ENCODE data around the gene SSBP1. TPM values are rescaled to one million over a fixed set of nuclear protein-coding genes. Genes with fewer than 3 reads are reported as not detected.

Gene SSBP1
- total RNA-seq, 4 donors from 2014 or later = 105 to 122 (median 114) TPM

GRCh38 chr7:141722529-141722928 is 15.6 kb upstream of the SSBP1 start:
- 91% methylated on average over 2 of the region's 2 CpGs for WGBS
- Histone ChIP-seq H3K4me3 (no peak overlapping the region), H3K27me3 (no peaks in the 10 kb centered on the region), H3K4me1 (no peaks in the 10 kb centered on the region), H3K27ac (replicated peaks in 1 of 4) (no peak overlapping the region), H3K36me3 (no peaks in the 10 kb centered on the region), H3K9me3 (no peaks in the 10 kb centered on the region)
- TF ChIP-seq POLR2A (IDR thresholded peaks at IDR 0.05; ENCODE audit: low read depth) (no peak), EP300 (IDR thresholded peaks at IDR 0.05) (no peak), CTCF (IDR thresholded peaks at IDR 0.05) (no peak), POLR2AphosphoS5 (IDR thresholded peaks at IDR 0.05) (no peak)
- intact Hi-C loops (cut with DNase I) = no loop called here
- no peak for DNase-seq (ENCODE audit: extremely low spot score)

DNA sequence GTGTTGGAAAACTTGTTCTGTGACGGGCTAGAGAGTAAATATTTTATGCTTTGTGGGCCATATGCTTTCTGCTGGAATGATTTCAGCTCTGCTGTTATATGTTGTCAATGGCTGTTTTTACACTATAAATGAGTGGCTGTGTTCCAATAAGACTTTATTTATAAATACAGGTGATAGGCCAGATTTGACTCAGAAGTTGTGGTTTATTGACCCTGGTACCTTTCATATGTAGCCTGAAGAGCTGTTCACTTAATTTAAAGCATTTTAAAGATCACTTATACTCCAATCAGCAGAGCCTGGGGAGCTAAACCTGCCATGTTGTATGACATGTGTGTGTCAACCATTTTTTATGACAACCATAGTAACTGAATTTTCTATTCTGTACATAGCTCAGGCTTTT is 9.1 kb upstream of the SSBP1 start:
- intact Hi-C loops (cut with DNase I) = no loop called here

DNA sequence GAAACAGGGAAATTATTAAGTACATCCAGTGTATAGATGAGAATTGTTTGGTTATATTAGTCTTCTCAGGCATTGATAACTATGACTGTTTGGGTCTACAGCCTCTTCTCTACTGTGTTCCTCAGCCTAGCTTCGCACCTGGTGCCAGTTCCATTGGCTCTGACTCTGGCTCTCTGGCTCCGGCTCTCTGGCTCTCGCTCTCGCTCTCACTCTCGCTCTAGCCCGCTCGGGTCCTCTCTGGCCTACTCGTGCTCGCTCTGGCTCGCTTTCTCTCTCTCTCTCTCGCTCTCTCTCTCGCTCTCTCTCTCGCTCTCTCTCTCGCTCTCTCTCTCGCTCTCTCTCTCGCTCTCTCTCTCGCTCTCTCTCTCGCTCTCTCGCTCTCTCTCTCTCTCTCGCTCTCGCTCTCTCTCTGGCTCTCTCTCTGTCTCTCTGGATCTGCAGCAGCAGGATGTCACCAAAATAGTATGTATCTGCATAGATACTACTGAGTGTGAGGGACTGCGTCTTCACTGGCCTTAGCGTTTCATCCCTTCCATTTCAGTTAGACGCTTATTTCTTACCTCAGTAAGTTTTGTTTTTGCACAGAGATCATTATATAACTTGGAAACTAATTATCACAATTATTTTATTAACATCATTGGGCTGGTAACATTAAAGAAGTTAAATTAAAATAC is 6.5 kb upstream of the SSBP1 start:
- Histone ChIP-seq H3K4me3 (no peak overlapping the region), H3K36me3 (no peaks in the 10 kb centered on the region), H3K4me1 (no peaks in the 10 kb centered on the region), H3K9me3 (no peaks in the 10 kb centered on the region), H3K27ac (replicated peaks in 1 of 4) (no peak overlapping the region), H3K27me3 (no peaks in the 10 kb centered on the region)
- TF ChIP-seq POLR2A (IDR thresholded peaks at IDR 0.05; ENCODE audit: low read depth) = no peak
- TF ChIP-seq POLR2AphosphoS5 (IDR thresholded peaks at IDR 0.05) = no peak
- no peak for TF ChIP-seq CTCF (IDR thresholded peaks at IDR 0.05)
- intact Hi-C loops (cut with DNase I) = no loop called here
- 71% methylated on average over 24 of the region's 24 CpGs for WGBS
- no peak for DNase-seq (ENCODE audit: extremely low spot score)

More for the DNA sequence above, 9.1 kb upstream of the SSBP1 start:
- Histone ChIP-seq H3K9me3 (no peaks in the 10 kb centered on the region), H3K27me3 (no peaks in the 10 kb centered on the region), H3K36me3 (no peaks in the 10 kb centered on the region), H3K4me1 (no peaks in the 10 kb centered on the region), H3K27ac (replicated peaks in 1 of 4) (no peak overlapping the region), H3K4me3 (no peak overlapping the region)
- TF ChIP-seq EP300 (IDR thresholded peaks at IDR 0.05) (no peak), POLR2AphosphoS5 (IDR thresholded peaks at IDR 0.05) (no peak), POLR2A (IDR thresholded peaks at IDR 0.05; ENCODE audit: low read depth) (no peak), CTCF (IDR thresholded peaks at IDR 0.05) (no peak)
- DNase-seq (ENCODE audit: extremely low spot score) = no peak
- WGBS = 100% methylated on average over 1 of the region's 1 CpG

DNA sequence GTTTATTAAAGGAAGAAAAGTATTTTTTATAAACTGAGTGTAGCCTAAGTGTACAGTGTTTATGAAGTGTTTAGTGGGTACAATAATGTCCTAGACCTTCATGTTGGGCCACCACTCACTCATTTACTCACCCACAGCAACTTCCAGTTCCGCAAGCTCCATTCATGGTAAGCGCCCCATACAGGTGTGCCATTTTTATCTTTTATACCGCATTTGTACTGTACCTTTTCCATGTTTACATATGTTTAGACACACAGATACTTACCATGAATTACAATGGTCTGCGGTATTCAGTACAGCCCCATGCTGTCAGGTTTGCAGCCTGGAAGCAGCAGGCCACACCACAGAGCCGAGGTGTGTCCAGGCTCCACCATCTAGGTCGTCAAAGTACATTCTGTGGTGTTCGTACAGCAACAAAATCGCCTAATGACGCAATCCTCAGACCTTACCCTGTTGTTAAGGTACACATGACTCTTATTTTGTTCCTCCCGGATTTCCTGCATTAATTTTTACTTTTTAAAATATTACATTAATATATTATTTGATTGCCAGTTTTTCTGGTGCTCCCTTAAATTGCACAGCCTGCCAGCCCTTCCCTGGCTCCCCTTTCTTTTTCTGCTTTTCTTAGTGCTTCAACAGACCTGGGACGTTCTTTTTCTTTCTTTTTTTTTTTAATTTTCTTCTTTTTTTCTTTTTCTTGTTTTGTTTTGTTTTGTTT is 881 bp upstream of the SSBP1 start:
- intact Hi-C loops (cut with DNase I) = loop anchor here (5.0 kb wide), 1 partner anchor 35 kb away; the partner anchor contains the start of gene DENND11
- DNase-seq (ENCODE audit: extremely low spot score) = no peak
- Histone ChIP-seq H3K4me3 (peak overlapping the region; percentile 76 to 78 (median 77)), H3K36me3 (peaks cover 8 to 24% (median 21%) of the 10 kb centered on the region in 4 donors), H3K4me1 (peaks cover 15 to 37% (median 25%) of the 10 kb centered on the region in 4 donors), H3K27ac (replicated peaks in 1 of 4) (peak overlapping the region; percentile 81 to 83 (median 82)), H3K9me3 (no peaks in the 10 kb centered on the region), H3K27me3 (no peaks in the 10 kb centered on the region)
- no peak for TF ChIP-seq EP300 (IDR thresholded peaks at IDR 0.05)
- no peak for TF ChIP-seq POLR2AphosphoS5 (IDR thresholded peaks at IDR 0.05)
- no peak for TF ChIP-seq CTCF (IDR thresholded peaks at IDR 0.05)
- no peak for TF ChIP-seq POLR2A (IDR thresholded peaks at IDR 0.05; ENCODE audit: low read depth)
- 69% methylated on average over 11 of the region's 11 CpGs for WGBS

Data from esophagus muscularis mucosa (tissue), 4 donors.